ENCODE measurements around the gene EPX.

The EPX gene

GRCh38 chr17:58156839-58157803 is 35.4 kb upstream of the EPX start:
- TF ChIP-seq CTCF (IDR thresholded peaks at IDR 0.05): no peak

- TF ChIP-seq CTCF (IDR thresholded peaks at IDR 0.05): no peak
Observed at GRCh38 chr17:58158181-58158580, 34.3 kb upstream of the EPX start.

- TF ChIP-seq CTCF (IDR thresholded peaks at IDR 0.05): no peak
Observed at GRCh38 chr17:58161566-58161965, 31.0 kb upstream of the EPX start.

- TF ChIP-seq CTCF (IDR thresholded peaks at IDR 0.05): no peak
Observed at GRCh38 chr17:58165981-58166380, 26.5 kb upstream of the EPX start.

GRCh38 chr17:58166682-58167081 is 25.8 kb upstream of the EPX start, which contains the start of gene OR4D2:
Gene OR4D2, plus strand, starts transcription at chr17:58166982. Its CDS starts 2,674 bp downstream, at chr17:58169656.
- TF ChIP-seq CTCF (IDR thresholded peaks at IDR 0.05): no peak

GRCh38 chr17:58170622-58171021 is 21.9 kb upstream of the EPX start:
- TF ChIP-seq CTCF (IDR thresholded peaks at IDR 0.05): no peak

- TF ChIP-seq CTCF (IDR thresholded peaks at IDR 0.05): peak; percentile 58
Observed at GRCh38 chr17:58172369-58173071, 20.0 kb upstream of the EPX start.
